Neural cell (in vitro differentiated cells): ENCODE results near the gene SURF4. TPM values are rescaled to one million over a fixed set of nuclear protein-coding genes. Genes with fewer than 3 reads are reported as not detected.
A peak's percentile ranks its signal among the peaks of the same experiment; 100 is the strongest.

Experiments used
- H2AFZ ChIP-seq: fragments of 200-600, 300-800 bp; sonication (generic), shearing (Covaris generic); 2 replicates; pipeline ENCODE4 v1.6.0; 2014; ENCODE audit warnings: low read depth, mild to moderate bottlenecking, antibody characterized with exemption, low read length, moderate library complexity
- H3F3A ChIP-seq: fragments of 200-600 bp; shearing (Covaris generic); 2 replicates; pipeline ENCODE4 v1.6.1; 2016; ENCODE audit warnings: mild to moderate bottlenecking, moderate library complexity, mixed read lengths, antibody characterized with exemption, low read length; ENCODE audit not compliant: insufficient read depth, poor library complexity, severe bottlenecking
- H3K27ac ChIP-seq: fragments of 200-600, 300-800 bp; sonication (generic), shearing (Covaris generic); 2 replicates; pipeline ENCODE4 v1.5.1; 2014; ENCODE audit warnings: mild to moderate bottlenecking, low read length, moderate library complexity
- H3K27me3 ChIP-seq: fragments of 300-800, 200-600 bp; sonication (generic), shearing (Covaris generic); 2 replicates; pipeline ENCODE4 v1.6.0; 2014; ENCODE audit warnings: mild to moderate bottlenecking, low read depth, low read length, moderate library complexity; ENCODE audit not compliant: insufficient read depth
- H3K36me3 ChIP-seq: fragments of 300-800, 200-600 bp; sonication (generic), shearing (Covaris generic); 2 replicates; pipeline ENCODE4 v1.5.1; 2014; ENCODE audit warnings: mild to moderate bottlenecking, antibody characterized with exemption, low read length, moderate library complexity; ENCODE audit not compliant: insufficient read depth
- H3K4me2 ChIP-seq: fragments of 300-800, 200-600 bp; sonication (generic), shearing (Covaris generic); 2 replicates; pipeline ENCODE4 v1.6.0; 2014; ENCODE audit warnings: mild to moderate bottlenecking, low read length
- H3K4me3 ChIP-seq: fragments of 300-800, 200-600 bp; sonication (generic), shearing (Covaris generic); 2 replicates; pipeline ENCODE4 v1.5.1; 2014; ENCODE audit warnings: mild to moderate bottlenecking, low read length, moderate library complexity
- H3K79me2 ChIP-seq: fragments of 200-600 bp; shearing (Covaris generic); replicated peaks from 2 replicates; pipeline ENCODE4 v1.6.0; 2014; ENCODE audit warnings: mild to moderate bottlenecking, low read length, moderate library complexity; ENCODE audit not compliant: insufficient read depth
- H3K9ac ChIP-seq: fragments of 300-800, 200-600 bp; sonication (generic), shearing (Covaris generic); 2 replicates; pipeline ENCODE4 v1.6.1; 2016; ENCODE audit warnings: mild to moderate bottlenecking, low read length, mixed read lengths
- H3K9me2 ChIP-seq: fragments of 200-600 bp; shearing (Covaris generic); 2 replicates; pipeline ENCODE4 v1.6.1; 2016; ENCODE audit warnings: mild to moderate bottlenecking, low read length, mixed read lengths; ENCODE audit not compliant: insufficient read depth
- H3K9me3 ChIP-seq: fragments of 200-600, 300-800 bp; sonication (generic), shearing (Covaris generic); 2 replicates; pipeline ENCODE4 v1.6.1; 2016; ENCODE audit warnings: mild to moderate bottlenecking, mixed run types, low read length, moderate library complexity, mixed read lengths
- H4K20me1 ChIP-seq: fragments of 200-600 bp; shearing (Covaris generic); 2 replicates; pipeline ENCODE4 v1.6.1; 2016; ENCODE audit warnings: mild to moderate bottlenecking, mixed run types; ENCODE audit not compliant: insufficient read depth
- CTCF ChIP-seq: fragments of 450-650 bp; IDR thresholded peaks from 2 replicates; pipeline ENCODE4 v1.5.1; 2014; ENCODE audit warnings: antibody characterized with exemption, mild to moderate bottlenecking, moderate library complexity; ENCODE audit not compliant: poor library complexity, severe bottlenecking
- EP300 ChIP-seq: fragments of 450-650 bp; conservative IDR thresholded peaks from 2 replicates; pipeline ENCODE4 v1.6.1; 2014; ENCODE audit warnings: antibody characterized with exemption, mild to moderate bottlenecking, moderate library complexity; ENCODE audit not compliant: poor library complexity, severe bottlenecking
- EZH2 ChIP-seq: fragments of 200-600, 300-800 bp; shearing (Covaris generic), sonication (generic); IDR thresholded peaks from 2 replicates; pipeline ENCODE4 v1.6.1; 2014; ENCODE audit warnings: antibody characterized with exemption, low read length, borderline replicate concordance, mild to moderate bottlenecking; ENCODE audit not compliant: insufficient read depth, poor library complexity, severe bottlenecking
- MXI1 ChIP-seq: fragments of 450-650 bp; conservative IDR thresholded peaks from 2 replicates; pipeline ENCODE4 v1.6.1; 2014; ENCODE audit warnings: antibody characterized with exemption, mild to moderate bottlenecking; ENCODE audit not compliant: poor library complexity, severe bottlenecking
- POLR2AphosphoS5 ChIP-seq: IDR thresholded peaks from 2 replicates; pipeline ENCODE4 v1.6.1; 2012
- RAD21 ChIP-seq: fragments of 450-650 bp; conservative IDR thresholded peaks from 2 replicates; pipeline ENCODE4 v1.6.1; 2014; ENCODE audit warnings: antibody characterized with exemption, mild to moderate bottlenecking, moderate library complexity
- REST ChIP-seq: IDR thresholded peaks from 2 replicates; pipeline ENCODE4 v1.6.1; 2012; ENCODE audit warnings: borderline replicate concordance
- SMC3 ChIP-seq: fragments of 450-650 bp; conservative IDR thresholded peaks from 2 replicates; pipeline ENCODE4 v1.6.1; 2014; ENCODE audit warnings: antibody characterized with exemption, mild to moderate bottlenecking, moderate library complexity; ENCODE audit not compliant: poor library complexity
- TAF1 ChIP-seq: IDR thresholded peaks from 2 replicates; pipeline ENCODE4 v1.6.1; 2012; ENCODE audit warnings: low read depth
- polyA plus RNA-seq: library from polyadenylated mRNA; depleted of rRNA; stranded (reverse); fragments of >200 nt; gene quantifications from 2 replicates; pipeline ENCODE4 v1.2.3, GENCODE V29; 2014

SURF4 gene
- polyA plus RNA-seq, 1 donor from 2014 or later: 78.3 TPM

- Histone ChIP-seq H3K4me3 (no peak overlapping the region), H3K9me2 (no peaks in the 10 kb centered on the region), H2AFZ (no peak overlapping the region), H3K9ac (no peak overlapping the region), H3F3A (no peaks in the 10 kb centered on the region), H3K27me3 (no peaks in the 10 kb centered on the region), H3K36me3 (peaks cover 6% of the 10 kb centered on the region), H3K79me2 (peaks cover 26% of the 10 kb centered on the region), H3K27ac (no peak overlapping the region), H3K9me3 (no peaks in the 10 kb centered on the region), H4K20me1 (no peaks in the 10 kb centered on the region), H3K4me2 (no peak overlapping the region)
- TF ChIP-seq RAD21 (no peak), SMC3 (no peak), REST (no peak), MXI1 (no peak), TAF1 (no peak), CTCF (no peak), POLR2AphosphoS5 (no peak), EP300 (no peak), EZH2 (no peak)
Measured at GRCh38 chr9:133351526-133351907, 24.3 kb downstream of the SURF4 start.

- peak overlapping the region; percentile 94 for H3K4me3 ChIP-seq
- H3K9me3 ChIP-seq: no peaks in the 10 kb centered on the region
- H3K9ac ChIP-seq: no peak overlapping the region
- H3K27ac ChIP-seq: no peak overlapping the region
- H3K79me2 ChIP-seq: peaks cover 25% of the 10 kb centered on the region
- H3K36me3 ChIP-seq: peaks cover 6% of the 10 kb centered on the region
- H3K27me3 ChIP-seq: no peaks in the 10 kb centered on the region
- H4K20me1 ChIP-seq: no peaks in the 10 kb centered on the region
- no peak overlapping the region for H3K4me2 ChIP-seq
- H3K9me2 ChIP-seq: no peaks in the 10 kb centered on the region
- H2AFZ ChIP-seq: no peak overlapping the region
- no peak for TF ChIP-seq EP300
- TF ChIP-seq POLR2AphosphoS5: no peak
- TF ChIP-seq MXI1: no peak
- TF ChIP-seq REST: no peak
- TF ChIP-seq CTCF: no peak
- TF ChIP-seq SMC3: no peak
- TF ChIP-seq TAF1: no peak
- TF ChIP-seq RAD21: no peak
- H3F3A ChIP-seq: no peaks in the 10 kb centered on the region
Measured at GRCh38 chr9:133349965-133350616, 25.8 kb downstream of the SURF4 start.
